HepG2 (cell line): ENCODE results near the gene CD300A. TPM values are rescaled to one million over a fixed set of nuclear protein-coding genes. Genes with fewer than 3 reads are reported as not detected.

Experiments used
- CBX2 ChIP-seq, 2 experiments: fragments of 200-600 bp in 1 of 2; sonication (generic); formaldehyde crosslinking in 1 of 2; IDR thresholded peaks; 2 replicates each; pipeline versions ENCODE4 v1.7.0 to v1.8.1; 2018 to 2022; ENCODE audit warnings: low read depth in 2 of 2, low read length in 1 of 2, mild to moderate bottlenecking in 1 of 2, missing genetic modification reagents in 1 of 2
- CREM ChIP-seq, 2 experiments: sonication (generic) in 1 of 2; formaldehyde crosslinking in 1 of 2; IDR thresholded peaks; 2 replicates each; pipeline versions ENCODE4 v1.4.0 to v1.6.1; 2016 to 2020; ENCODE audit warnings: antibody characterized with exemption in 1 of 2, mild to moderate bottlenecking in 1 of 2, missing genetic modification reagents in 1 of 2
- HIVEP1 ChIP-seq: sonication (generic); formaldehyde crosslinking; IDR thresholded peaks from 2 replicates; pipeline ENCODE4 v1.4.0; 2020; ENCODE audit warnings: mild to moderate bottlenecking, missing genetic modification reagents
- HOXA9 ChIP-seq: sonication (generic); formaldehyde crosslinking; IDR thresholded peaks from 2 replicates; pipeline ENCODE4 v1.8.1; 2022; ENCODE audit warnings: missing genetic modification reagents, mild to moderate bottlenecking, moderate library complexity, borderline replicate concordance
- KLF13 ChIP-seq: sonication (generic); formaldehyde crosslinking; IDR thresholded peaks from 2 replicates; pipeline ENCODE4 v1.4.0; 2020; ENCODE audit warnings: mild to moderate bottlenecking, missing genetic modification reagents
- KMT2B ChIP-seq: IDR thresholded peaks from 2 replicates; pipeline ENCODE4 v1.6.1; 2016; ENCODE audit warnings: missing genetic modification reagents, missing compliant biosample characterization
- PAX8 ChIP-seq: sonication (generic); formaldehyde crosslinking; IDR thresholded peaks from 2 replicates; pipeline ENCODE4 v1.8.0; 2022; ENCODE audit warnings: mild to moderate bottlenecking, missing genetic modification reagents, borderline replicate concordance
- SMARCE1 ChIP-seq: fragments of 450-650 bp; IDR thresholded peaks from 2 replicates; pipeline ENCODE4 v1.6.1; 2017; ENCODE audit warnings: borderline replicate concordance
- YEATS2 ChIP-seq: sonication (generic); formaldehyde crosslinking; IDR thresholded peaks from 2 replicates; pipeline ENCODE4 v1.4.0; 2020; ENCODE audit warnings: missing genetic modification reagents, borderline replicate concordance
- ZBTB38 ChIP-seq: sonication (generic); formaldehyde crosslinking; IDR thresholded peaks from 2 replicates; pipeline ENCODE4 v1.5.1; 2020; ENCODE audit warnings: mild to moderate bottlenecking, missing genetic modification reagents
- ZFP36 ChIP-seq: fragments of 150-350 bp; IDR thresholded peaks from 2 replicates; pipeline ENCODE4 v1.6.1; 2018; ENCODE audit warnings: borderline replicate concordance, low read length, low read depth; ENCODE audit not compliant: partially characterized antibody
- ZNF232 ChIP-seq: sonication (generic); formaldehyde crosslinking; IDR thresholded peaks from 2 replicates; pipeline ENCODE4 v1.4.0; 2020; ENCODE audit warnings: missing genetic modification reagents, borderline replicate concordance
- ZNF251 ChIP-seq: sonication (generic); formaldehyde crosslinking; IDR thresholded peaks from 2 replicates; pipeline ENCODE4 v1.9.0; 2021; ENCODE audit warnings: mild to moderate bottlenecking, missing genetic modification reagents
- ZNF7 ChIP-seq: IDR thresholded peaks from 2 replicates; pipeline ENCODE4 v1.6.1; 2016; ENCODE audit warnings: missing biosample characterization, missing genetic modification reagents
- ZNF878 ChIP-seq: sonication (generic); formaldehyde crosslinking; IDR thresholded peaks from 2 replicates; pipeline ENCODE4 v1.8.1; 2023; ENCODE audit warnings: mild to moderate bottlenecking, missing genetic modification reagents, moderate library complexity
- ZNF879 ChIP-seq: sonication (generic); formaldehyde crosslinking; IDR thresholded peaks from 2 replicates; pipeline ENCODE4 v1.8.1; 2023; ENCODE audit warnings: missing genetic modification reagents
- polyA plus RNA-seq, 8 experiments: library from polyadenylated mRNA; depleted of rRNA in 3 of 8; stranded (reverse) in 7 of 8; unstranded in 1 of 8; fragments of >200 nt; fragmentation: Illumina TruSeq in 4 of 8; extraction: Trizol in 4 of 8; gene quantifications; 2 replicates each; pipeline versions ENCODE4 v1.2.1 to v1.2.3, GENCODE V29; 2011 to 2016; ENCODE audit warnings: low read depth in 4 of 8, missing spikeins in 1 of 8, mixed read lengths in 1 of 8; ENCODE audit not compliant: insufficient read depth in 1 of 8
- total RNA-seq, 5 experiments: library from RNA; depleted of rRNA; stranded (reverse); fragments of >200 nt; fragmentation: Illumina TruSeq; extraction: Trizol; gene quantifications; 2 replicates each; pipeline ENCODE4 v1.2.3, GENCODE V29; 2016; ENCODE audit warnings: low read depth in 1 of 5
- TF ChIP-seq, protein P1 (sequence below): sonication (generic); formaldehyde crosslinking; IDR thresholded peaks from 2 replicates; pipeline ENCODE4 v1.5.0; 2020; ENCODE audit warnings: mild to moderate bottlenecking, missing genetic modification reagents
- TF ChIP-seq, protein P2 (sequence below): sonication (generic); formaldehyde crosslinking; IDR thresholded peaks from 2 replicates; pipeline ENCODE4 v1.5.0; 2020; ENCODE audit warnings: missing genetic modification reagents
- TF ChIP-seq, protein P3 (sequence below): sonication (generic); formaldehyde crosslinking; IDR thresholded peaks from 2 replicates; pipeline ENCODE4 v1.4.0; 2020; ENCODE audit warnings: missing genetic modification reagents
- TF ChIP-seq, protein P4 (sequence below): sonication (generic); formaldehyde crosslinking; IDR thresholded peaks from 2 replicates; pipeline ENCODE4 v1.8.1; 2022; ENCODE audit warnings: mild to moderate bottlenecking, missing genetic modification reagents
- TF ChIP-seq, protein P5 (sequence below): sonication (generic); formaldehyde crosslinking; IDR thresholded peaks from 2 replicates; pipeline ENCODE4 v1.8.0; 2022; ENCODE audit warnings: missing genetic modification reagents, mild to moderate bottlenecking, moderate library complexity, borderline replicate concordance
- TF ChIP-seq, protein P6 (sequence below): IDR thresholded peaks from 2 replicates; pipeline ENCODE4 v1.6.1; 2016; ENCODE audit warnings: low read depth, borderline replicate concordance

Gene CD300A
- total and polyA plus RNA-seq, 2 of the 13 experiments (the other 11 are each of a cell fraction or from before 2014, with no cell fraction given) = not detected

DNA sequence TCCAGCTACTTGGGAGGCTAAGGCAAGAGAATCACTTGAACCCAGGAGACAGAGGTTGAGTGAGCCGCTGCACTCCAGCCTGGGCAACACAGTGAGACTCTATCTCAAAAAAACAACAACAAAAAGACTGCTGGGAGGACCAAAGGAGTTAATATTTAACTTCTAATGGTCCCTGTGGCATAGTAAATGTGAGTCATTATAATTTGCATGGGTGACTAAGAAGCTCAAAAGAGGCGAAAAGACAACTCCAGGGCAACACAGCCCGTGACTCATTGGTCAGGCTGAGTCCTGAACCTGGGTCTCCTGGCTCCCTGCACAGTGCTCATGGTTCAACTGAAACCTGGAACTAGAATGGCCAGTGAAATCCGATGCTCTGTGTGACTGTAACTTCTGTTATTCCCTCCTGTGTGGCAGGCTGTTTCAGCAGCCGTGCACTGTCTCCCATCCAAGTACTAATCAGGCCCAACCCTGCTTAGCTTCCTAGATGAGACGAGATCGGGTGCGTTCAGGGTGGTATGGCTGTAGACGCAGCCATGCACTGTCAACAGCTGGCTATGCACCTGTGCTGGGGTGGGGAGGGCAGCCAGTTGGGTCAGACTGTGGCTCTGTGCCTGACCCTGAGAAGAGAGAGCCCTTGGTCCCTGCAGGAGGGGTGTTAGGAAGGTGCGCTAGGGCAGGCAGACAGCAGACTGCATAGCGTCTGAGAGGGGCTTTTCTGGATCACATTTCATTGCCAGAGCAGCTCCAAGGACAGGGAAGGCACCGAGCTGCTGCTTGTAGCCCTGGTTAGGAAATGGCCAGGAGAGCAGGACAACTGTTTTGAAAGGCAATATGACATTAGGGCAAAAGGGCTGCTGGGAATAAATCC lies 49.0 kb upstream of the CD300A start (continued):
- TF ChIP-seq, protein P1, sequence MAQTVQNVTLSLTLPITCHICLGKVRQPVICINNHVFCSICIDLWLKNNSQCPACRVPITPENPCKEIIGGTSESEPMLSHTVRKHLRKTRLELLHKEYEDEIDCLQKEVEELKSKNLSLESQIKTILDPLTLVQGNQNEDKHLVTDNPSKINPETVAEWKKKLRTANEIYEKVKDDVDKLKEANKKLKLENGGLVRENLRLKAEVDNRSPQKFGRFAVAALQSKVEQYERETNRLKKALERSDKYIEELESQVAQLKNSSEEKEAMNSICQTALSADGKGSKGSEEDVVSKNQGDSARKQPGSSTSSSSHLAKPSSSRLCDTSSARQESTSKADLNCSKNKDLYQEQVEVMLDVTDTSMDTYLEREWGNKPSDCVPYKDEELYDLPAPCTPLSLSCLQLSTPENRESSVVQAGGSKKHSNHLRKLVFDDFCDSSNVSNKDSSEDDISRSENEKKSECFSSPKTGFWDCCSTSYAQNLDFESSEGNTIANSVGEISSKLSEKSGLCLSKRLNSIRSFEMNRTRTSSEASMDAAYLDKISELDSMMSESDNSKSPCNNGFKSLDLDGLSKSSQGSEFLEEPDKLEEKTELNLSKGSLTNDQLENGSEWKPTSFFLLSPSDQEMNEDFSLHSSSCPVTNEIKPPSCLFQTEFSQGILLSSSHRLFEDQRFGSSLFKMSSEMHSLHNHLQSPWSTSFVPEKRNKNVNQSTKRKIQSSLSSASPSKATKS (CRISPR knock-in tag) = no peak
- TF ChIP-seq ZNF878 (CRISPR knock-in tag) (no peak), ZNF879 (no peak), ZBTB38 (CRISPR knock-in tag) (peak; percentile 17; the same call in 1 of the 2 replicates), ZNF251 (CRISPR knock-in tag) (no peak), KLF13 (no peak), SMARCE1 (no peak), HOXA9 (CRISPR knock-in tag) (no peak), PAX8 (CRISPR knock-in tag) (no peak), ZNF232 (CRISPR knock-in tag) (peak; percentile 40; the same call in 1 of the 2 replicates), YEATS2 (CRISPR knock-in tag) (peak; percentile 62; the same call in 1 of the 2 replicates), CBX2 (IDR thresholded peaks at IDR 0.05; ENCODE audit: low read depth, low read length) (no peak), CBX2 (CRISPR knock-in tag; IDR thresholded peaks at IDR 0.05; ENCODE audit: low read depth) (no peak; the same call in 1 of the 2 replicates), KMT2B (CRISPR knock-in tag) (no peak), ZFP36 (no peak), CREM (IDR thresholded peaks at IDR 0.05) (peak; percentile 32; the same call in 1 of the 2 replicates), CREM (CRISPR knock-in tag; IDR thresholded peaks at IDR 0.05) (no peak), HIVEP1 (CRISPR knock-in tag) (no peak), ZNF7 (CRISPR knock-in tag) (peak; percentile 86)
- TF ChIP-seq, protein P2, sequence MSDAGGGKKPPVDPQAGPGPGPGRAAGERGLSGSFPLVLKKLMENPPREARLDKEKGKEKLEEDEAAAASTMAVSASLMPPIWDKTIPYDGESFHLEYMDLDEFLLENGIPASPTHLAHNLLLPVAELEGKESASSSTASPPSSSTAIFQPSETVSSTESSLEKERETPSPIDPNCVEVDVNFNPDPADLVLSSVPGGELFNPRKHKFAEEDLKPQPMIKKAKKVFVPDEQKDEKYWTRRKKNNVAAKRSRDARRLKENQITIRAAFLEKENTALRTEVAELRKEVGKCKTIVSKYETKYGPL = no peak
- TF ChIP-seq, protein P3, sequence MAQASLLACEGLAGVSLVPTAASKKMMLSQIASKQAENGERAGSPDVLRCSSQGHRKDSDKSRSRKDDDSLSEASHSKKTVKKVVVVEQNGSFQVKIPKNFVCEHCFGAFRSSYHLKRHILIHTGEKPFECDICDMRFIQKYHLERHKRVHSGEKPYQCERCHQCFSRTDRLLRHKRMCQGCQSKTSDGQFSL = peak; percentile 63
- TF ChIP-seq, protein P4, sequence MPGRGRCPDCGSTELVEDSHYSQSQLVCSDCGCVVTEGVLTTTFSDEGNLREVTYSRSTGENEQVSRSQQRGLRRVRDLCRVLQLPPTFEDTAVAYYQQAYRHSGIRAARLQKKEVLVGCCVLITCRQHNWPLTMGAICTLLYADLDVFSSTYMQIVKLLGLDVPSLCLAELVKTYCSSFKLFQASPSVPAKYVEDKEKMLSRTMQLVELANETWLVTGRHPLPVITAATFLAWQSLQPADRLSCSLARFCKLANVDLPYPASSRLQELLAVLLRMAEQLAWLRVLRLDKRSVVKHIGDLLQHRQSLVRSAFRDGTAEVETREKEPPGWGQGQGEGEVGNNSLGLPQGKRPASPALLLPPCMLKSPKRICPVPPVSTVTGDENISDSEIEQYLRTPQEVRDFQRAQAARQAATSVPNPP (CRISPR knock-in tag) = no peak
- TF ChIP-seq, protein P5, sequence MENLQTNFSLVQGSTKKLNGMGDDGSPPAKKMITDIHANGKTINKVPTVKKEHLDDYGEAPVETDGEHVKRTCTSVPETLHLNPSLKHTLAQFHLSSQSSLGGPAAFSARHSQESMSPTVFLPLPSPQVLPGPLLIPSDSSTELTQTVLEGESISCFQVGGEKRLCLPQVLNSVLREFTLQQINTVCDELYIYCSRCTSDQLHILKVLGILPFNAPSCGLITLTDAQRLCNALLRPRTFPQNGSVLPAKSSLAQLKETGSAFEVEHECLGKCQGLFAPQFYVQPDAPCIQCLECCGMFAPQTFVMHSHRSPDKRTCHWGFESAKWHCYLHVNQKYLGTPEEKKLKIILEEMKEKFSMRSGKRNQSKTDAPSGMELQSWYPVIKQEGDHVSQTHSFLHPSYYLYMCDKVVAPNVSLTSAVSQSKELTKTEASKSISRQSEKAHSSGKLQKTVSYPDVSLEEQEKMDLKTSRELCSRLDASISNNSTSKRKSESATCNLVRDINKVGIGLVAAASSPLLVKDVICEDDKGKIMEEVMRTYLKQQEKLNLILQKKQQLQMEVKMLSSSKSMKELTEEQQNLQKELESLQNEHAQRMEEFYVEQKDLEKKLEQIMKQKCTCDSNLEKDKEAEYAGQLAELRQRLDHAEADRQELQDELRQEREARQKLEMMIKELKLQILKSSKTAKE = peak; percentile 80
- TF ChIP-seq, protein P6, sequence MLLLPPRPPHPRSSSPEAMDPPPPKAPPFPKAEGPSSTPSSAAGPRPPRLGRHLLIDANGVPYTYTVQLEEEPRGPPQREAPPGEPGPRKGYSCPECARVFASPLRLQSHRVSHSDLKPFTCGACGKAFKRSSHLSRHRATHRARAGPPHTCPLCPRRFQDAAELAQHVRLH (CRISPR knock-in tag) = peak; percentile 82; the same call in 1 of the 2 replicates
